DMS53 treated with DMSO at 0.1 percent for 48 hours (cell line): Measurements from ENCODE around the gene PLBD2.

Source experiments
- DNase-seq: peaks from one replicate; lab custom pipeline; 2025; ENCODE audit not compliant: unreplicated experiment; lab: John Stamatoyannopoulos, UW

PLBD2 gene

GRCh38 chr12:113414519-113415038 is 56.2 kb downstream of the PLBD2 start:
- DNase-seq: no peak

GRCh38 chr12:113416091-113416754 is 57.8 kb downstream of the PLBD2 start:
- DNase-seq: no peak

GRCh38 chr12:113418213-113418879 is 60.0 kb downstream of the PLBD2 start:
- no peak for DNase-seq

DNA sequence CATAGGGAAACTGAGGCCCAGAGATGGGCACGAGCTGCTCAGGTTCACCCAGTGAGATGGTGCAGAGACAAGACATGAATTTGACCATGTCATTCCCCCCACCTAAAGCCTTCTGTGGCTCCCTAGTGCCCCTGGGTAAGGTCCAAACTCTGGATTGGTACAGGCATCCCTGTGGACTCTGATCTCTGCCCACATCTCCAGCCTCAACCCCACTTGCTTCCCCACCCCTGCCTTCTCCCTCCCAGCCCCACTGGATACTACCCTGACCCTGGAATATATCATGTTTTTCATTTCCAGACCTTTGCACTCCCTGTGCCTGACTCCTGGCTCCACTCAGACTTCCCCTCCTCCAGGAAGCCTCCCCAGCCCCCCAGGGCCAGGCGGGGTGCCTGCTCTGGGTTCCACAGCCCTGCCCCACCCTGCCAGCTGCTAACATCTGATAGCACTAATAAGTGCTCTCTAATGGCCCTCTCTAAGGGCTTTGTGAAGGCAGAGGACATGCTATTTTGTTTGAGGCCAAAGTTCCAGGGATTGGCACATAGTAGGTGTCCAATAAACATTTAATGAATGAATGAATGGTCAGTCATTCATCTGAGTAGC is 62.7 kb downstream of the PLBD2 start:
- DNase-seq: no peak

DNA sequence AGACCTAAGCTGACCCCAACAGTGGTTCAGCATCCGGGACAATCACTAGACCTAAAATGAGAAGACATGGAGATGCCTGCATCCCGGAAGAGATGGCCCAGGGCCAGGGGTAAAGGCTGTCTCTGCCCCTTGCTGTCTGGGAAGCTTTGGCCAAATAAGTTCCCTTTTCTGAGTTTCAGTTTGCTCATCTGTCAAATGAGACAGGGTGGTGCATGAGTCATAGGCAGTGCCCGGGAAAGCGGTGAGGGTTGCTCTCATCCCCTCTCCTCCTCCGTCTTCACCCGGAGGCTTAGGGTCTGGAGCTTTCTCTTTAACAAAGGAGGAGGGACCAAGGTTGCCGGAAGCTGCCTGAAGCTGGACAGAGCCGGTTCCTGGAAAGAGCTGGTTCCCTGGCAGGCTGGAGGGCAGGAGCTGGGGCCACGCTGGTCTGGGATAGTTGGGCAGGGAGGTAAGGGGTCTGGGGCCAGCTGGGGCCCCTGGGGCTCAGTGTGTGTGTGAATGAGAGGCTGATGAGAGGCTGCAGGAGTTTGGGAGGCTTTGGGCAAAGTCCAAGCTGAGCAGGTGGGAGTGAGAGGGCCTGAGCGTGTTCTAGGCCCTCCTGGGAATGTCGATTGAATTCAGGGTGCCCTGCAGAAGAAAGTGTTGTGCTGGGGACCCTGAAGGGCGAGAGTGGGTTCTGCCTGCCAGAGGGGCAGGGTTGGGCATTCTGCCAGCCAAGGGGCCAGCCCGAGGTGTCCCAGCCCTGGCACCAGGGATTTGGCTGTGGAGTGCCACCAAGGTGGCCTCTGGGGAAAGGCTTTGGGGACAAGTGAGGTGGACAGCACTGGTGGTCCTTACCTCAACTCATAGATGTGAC is 63.9 kb downstream of the PLBD2 start, which contains the start of gene SDSL:
SDSL (plus strand) TSS at position 351 of the 856 bp plus-strand sequence. CDS start 5,603 bp downstream, outside the sequence.
- DNase-seq: peak; percentile 98

DNA sequence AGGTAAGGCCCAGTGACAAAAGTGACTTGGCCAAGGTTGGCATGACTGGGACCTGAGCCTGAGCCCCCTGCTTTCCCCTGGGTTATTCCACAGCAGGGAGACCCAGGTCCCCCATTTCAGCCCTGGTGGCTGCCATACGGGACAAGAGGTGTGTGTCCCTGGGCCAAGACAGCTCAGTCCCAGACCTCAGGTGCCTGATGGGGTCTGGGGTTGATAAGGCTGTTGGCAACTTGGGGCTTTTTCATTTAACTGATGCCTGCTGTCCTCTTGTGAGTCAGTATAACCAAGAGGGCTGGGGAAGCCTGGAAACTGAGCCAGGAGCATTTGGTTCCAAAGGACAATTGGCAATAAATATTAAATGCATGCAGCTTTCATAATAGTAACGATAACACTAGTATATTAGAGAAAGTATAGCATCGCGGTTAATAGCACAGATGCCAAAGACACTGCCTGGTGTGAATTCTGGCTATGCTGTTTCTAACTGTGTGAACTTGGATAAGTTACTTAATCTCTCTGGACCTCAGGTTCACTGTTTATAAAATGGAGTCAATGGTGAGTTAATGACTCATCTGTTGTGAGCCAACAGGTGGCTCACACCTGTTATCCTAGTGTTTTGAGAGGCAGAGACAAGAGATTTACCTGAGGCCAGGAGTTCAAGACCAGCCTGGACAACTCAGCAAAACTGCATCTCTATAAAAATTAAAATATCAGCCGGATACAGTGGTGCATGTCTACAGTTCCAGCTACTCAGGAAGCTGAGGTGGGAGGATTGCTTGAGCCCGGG is 64.7 kb downstream of the PLBD2 start:
- peak; percentile 11 for DNase-seq

DNA sequence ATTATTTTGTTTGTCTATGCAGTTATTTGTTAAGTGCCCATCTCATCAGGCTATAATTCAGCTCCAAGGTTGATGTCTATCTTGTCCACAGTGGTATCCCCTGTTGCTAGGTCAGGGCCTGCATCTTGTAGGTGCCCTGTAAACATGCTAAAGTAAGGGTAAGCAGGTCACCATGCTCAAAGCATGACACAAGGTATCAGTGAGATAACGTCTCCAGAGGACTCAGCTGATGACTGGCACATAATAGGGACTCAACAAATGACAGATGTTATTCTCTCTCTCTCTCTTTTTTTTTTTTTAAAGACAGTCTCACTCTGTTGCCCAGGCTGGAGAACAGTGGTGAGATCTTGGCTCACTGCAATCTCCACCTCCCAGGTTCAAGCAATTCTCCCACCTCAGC is 66.1 kb downstream of the PLBD2 start:
- no peak for DNase-seq

GRCh38 chr12:113424915-113425823 is 66.8 kb downstream of the PLBD2 start:
- DNase-seq: peak; percentile 56

DNA sequence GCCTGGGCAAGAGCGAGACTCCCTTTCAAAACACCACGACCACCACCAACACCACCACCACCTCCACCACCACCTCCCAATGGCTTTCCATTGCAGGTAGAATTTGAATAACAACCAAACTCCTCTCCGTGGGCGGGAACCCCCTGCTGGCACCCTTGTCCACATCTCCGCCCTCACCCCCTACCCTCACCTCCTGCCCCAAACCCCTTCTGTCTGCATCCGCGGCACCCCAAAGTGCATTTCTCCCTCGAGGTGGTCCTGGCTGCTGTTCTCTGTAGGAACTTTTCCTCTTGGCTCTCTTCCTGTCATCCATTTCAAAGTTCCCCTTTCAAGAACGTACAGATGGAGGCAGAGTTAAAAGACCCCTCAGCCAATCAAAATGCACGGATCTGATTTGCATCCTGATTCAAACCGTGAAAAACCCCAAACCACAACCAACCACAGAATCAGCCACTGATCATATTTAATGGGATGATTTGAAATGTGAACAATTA is 67.6 kb downstream of the PLBD2 start:
- DNase-seq: no peak

GRCh38 chr12:113427882-113428281 is 69.5 kb downstream of the PLBD2 start:
- no peak for DNase-seq

GRCh38 chr12:113428482-113428881 is 70.1 kb downstream of the PLBD2 start:
- DNase-seq: no peak

DNA sequence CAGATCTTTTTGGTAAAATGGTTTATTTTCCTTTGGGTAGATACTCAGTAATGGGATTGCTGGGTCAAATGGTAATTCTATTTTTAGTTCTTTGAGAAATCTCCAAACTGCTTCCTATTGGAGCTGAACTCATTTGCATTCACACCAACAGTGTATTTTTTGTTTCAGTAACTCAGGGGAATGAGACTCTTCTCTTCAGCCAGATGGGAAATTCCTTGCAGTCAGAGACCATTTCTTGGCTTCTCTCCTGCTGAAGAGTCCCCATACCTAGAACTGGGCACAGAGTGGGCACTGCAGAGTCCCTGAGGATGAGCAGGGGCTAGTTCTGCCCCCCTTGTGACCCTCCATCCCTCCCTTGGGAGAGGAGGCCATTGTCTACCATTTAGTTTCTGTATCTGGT is 74.6 kb downstream of the PLBD2 start:
- DNase-seq: no peak

DNA sequence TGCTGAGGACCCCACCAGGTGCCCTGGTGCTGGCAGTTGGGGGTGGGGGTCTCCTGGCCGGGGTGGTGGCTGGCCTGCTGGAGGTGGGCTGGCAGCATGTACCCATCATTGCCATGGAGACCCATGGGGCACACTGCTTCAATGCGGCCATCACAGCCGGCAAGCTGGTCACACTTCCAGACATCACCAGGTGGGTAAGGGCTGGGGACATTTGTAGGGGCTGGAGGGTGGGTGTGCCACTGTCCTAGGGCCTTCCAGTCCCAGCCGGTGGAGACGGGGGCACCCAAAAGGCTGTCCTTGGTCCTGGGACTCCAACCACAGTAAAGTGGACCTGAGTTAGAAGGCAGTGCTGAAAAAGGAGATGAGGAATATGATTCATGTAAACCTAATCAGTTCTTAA is 77.0 kb downstream of the PLBD2 start:
- DNase-seq: no peak

- DNase-seq: no peak
Measured at GRCh38 chr12:113436586-113436985, 78.2 kb downstream of the PLBD2 start.

GRCh38 chr12:113436993-113437728 is 78.8 kb downstream of the PLBD2 start:
- no peak for DNase-seq

DNA sequence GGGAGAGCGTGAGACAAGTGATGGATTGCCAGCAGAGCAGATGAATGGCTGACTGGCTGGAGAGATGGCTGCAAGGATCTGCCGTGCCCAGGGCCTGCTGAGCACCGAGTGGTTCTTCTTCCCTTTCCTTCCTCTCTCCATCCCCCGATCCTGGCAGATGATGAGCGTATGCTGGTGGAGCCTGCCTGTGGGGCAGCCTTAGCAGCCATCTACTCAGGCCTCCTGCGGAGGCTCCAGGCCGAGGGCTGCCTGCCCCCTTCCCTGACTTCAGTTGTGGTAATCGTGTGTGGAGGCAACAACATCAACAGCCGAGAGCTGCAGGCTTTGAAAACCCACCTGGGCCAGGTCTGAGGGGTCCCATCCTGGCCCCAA is 79.3 kb downstream of the PLBD2 start:
- no peak for DNase-seq

- no peak for DNase-seq
Measured at GRCh38 chr12:113438523-113439300, 80.3 kb downstream of the PLBD2 start.

- DNase-seq: no peak
Measured at GRCh38 chr12:113439301-113439597, 80.9 kb downstream of the PLBD2 start.
